Stimulated activated CD4-positive, alpha-beta T cell treated with anti-CD3 and anti-CD28 coated beads, Interleukin-2, amount 100 ng/mL, for 4 hours (primary cell): ENCODE results near the gene SIAH2.

Source experiments
- DNase-seq: peaks from one replicate; pipeline ENCODE4 v3.0.0-alpha.2; 2020; ENCODE audit warnings: low read depth

Gene SIAH2

GRCh38 chr3:150773616-150774192 is 10.7 kb upstream of the SIAH2 start:
- DNase-seq, result no peak

GRCh38 chr3:150771600-150771999 is 8.6 kb upstream of the SIAH2 start:
- no peak for DNase-seq

- DNase-seq, result no peak
Observed at GRCh38 chr3:150770681-150771080, 7.7 kb upstream of the SIAH2 start.

GRCh38 chr3:150766742-150767141 is 3.8 kb upstream of the SIAH2 start:
- no peak for DNase-seq

- DNase-seq, result no peak
Observed at GRCh38 chr3:150765949-150766720, 3.2 kb upstream of the SIAH2 start.

GRCh38 chr3:150764967-150765366 is 2.0 kb upstream of the SIAH2 start:
- DNase-seq, result no peak

GRCh38 chr3:150764566-150764965 is 1.6 kb upstream of the SIAH2 start:
- no peak for DNase-seq

- no peak for DNase-seq
Observed at GRCh38 chr3:150763841-150764483, 993 bp upstream of the SIAH2 start.

- no peak for DNase-seq
Observed at GRCh38 chr3:150762662-150763121, 277 bp downstream of the SIAH2 start.

GRCh38 chr3:150761831-150762661 is 923 bp downstream of the SIAH2 start:
- DNase-seq, result no peak

- DNase-seq, result no peak
Observed at GRCh38 chr3:150760431-150761200, 2.4 kb downstream of the SIAH2 start.

- no peak for DNase-seq
Observed at GRCh38 chr3:150759947-150760346, 3.0 kb downstream of the SIAH2 start.

GRCh38 chr3:150759319-150759718 is 3.6 kb downstream of the SIAH2 start:
- no peak for DNase-seq

- DNase-seq, result no peak
Observed at GRCh38 chr3:150757768-150758167, 5.2 kb downstream of the SIAH2 start.

- DNase-seq, result no peak
Observed at GRCh38 chr3:150757364-150757763, 5.6 kb downstream of the SIAH2 start.

GRCh38 chr3:150756491-150757059 is 6.4 kb downstream of the SIAH2 start:
- DNase-seq, result no peak

GRCh38 chr3:150755902-150756301 is 7.1 kb downstream of the SIAH2 start:
- no peak for DNase-seq

- no peak for DNase-seq
Observed at GRCh38 chr3:150754896-150755295, 8.1 kb downstream of the SIAH2 start.

GRCh38 chr3:150751781-150752263 is 11.1 kb downstream of the SIAH2 start:
- DNase-seq, result no peak

- DNase-seq, result no peak
Observed at GRCh38 chr3:150749255-150749654, 13.7 kb downstream of the SIAH2 start.

GRCh38 chr3:150748684-150749047 is 14.3 kb downstream of the SIAH2 start:
- DNase-seq, result no peak
